Adrenal gland (tissue), 12 donors: ENCODE data around the gene VN1R5. TPM values are rescaled to one million over a fixed set of nuclear protein-coding genes. Genes with fewer than 3 reads are reported as not detected.

Experiments
- DNase-seq, 7 donors: peaks; one replicate each; pipeline ENCODE4 v3.0.0-alpha.2; 2019 to 2020
- H3K27ac ChIP-seq, 5 donors: fragments of 200-600 bp; sonication (generic) in 4 of 5; 1 replicate in 3 of 5; 2 replicates in 2 of 5; pipeline versions ENCODE4 v1.5.1 to v1.8.0; 2016 to 2020; ENCODE audit warnings: mild to moderate bottlenecking in 1 of 5
- H3K27me3 ChIP-seq: fragments of 200-600 bp; 2 replicates; pipeline ENCODE4 v1.8.0; 2021
- H3K36me3 ChIP-seq, 2 donors: fragments of 200-600 bp; replicated peaks in 1 of 2; 1 replicate in 1 of 2; 2 replicates in 1 of 2; pipeline versions ENCODE4 v1.5.1 to v1.8.0; 2018 to 2022
- H3K4me1 ChIP-seq, 2 donors: fragments of 200-600 bp; replicated peaks in 1 of 2; 1 replicate in 1 of 2; 2 replicates in 1 of 2; pipeline versions ENCODE4 v1.5.1 to v1.8.0; 2018 to 2021
- H3K4me3 ChIP-seq, 4 donors: fragments of 200-600 bp; sonication (generic) in 3 of 4; one replicate each; pipeline ENCODE4 v1.5.1; 2016 to 2018
- H3K9me3 ChIP-seq, 3 donors: fragments of 200-600 bp; sonication (generic) in 1 of 3; replicated peaks in 1 of 3; 1 replicate in 2 of 3; 2 replicates in 1 of 3; pipeline versions ENCODE4 v1.5.1 to v1.8.0; 2016 to 2021
- POLR2A ChIP-seq, 2 donors: fragments of 450-650 bp; IDR thresholded peaks; one replicate each; pipeline ENCODE4 v1.6.1; 2017; ENCODE audit warnings: antibody characterized with exemption in 2 of 2, mild to moderate bottlenecking in 2 of 2, moderate library complexity in 1 of 2
- WGBS, 4 donors: extraction: QIAGEN DNeasy Blood & Tissue Kit in 2 of 4; methylation state at CpG; one replicate each; pipeline versions ENCODE4 v1.1.5 to v1.1.7; 2013 to 2017; 5-methylcytosine and 5-hydroxymethylcytosine counted together
- intact Hi-C, 2 donors: fragments of 100-400 bp; cut with DNase I; formaldehyde crosslinking; loops; one replicate each; pipeline versions ENCODE4 v1.14.1 to v1.15.0; 2022 to 2023
- polyA plus RNA-seq, 3 donors: library from polyadenylated mRNA; stranded (reverse); fragments of 200-250 nt in 2 of 3; fragments of 350-450 nt in 1 of 3; fragmentation: Illumina TruSeq in 1 of 3; extraction: RNeasy Lipid Tissue Mini Kit (QIAGEN cat#74804) in 1 of 3; gene quantifications; one replicate each; pipeline ENCODE4 v1.2.3, GENCODE V29; 2013 to 2014
- total RNA-seq, 9 donors: library from RNA; depleted of rRNA in 4 of 9; stranded (reverse); fragments of >200 nt in 4 of 9; fragments of 120-200 nt in 1 of 9; fragmentation: NEBNext Ultra II Directional in 1 of 9; extraction: Animal tissue kit (Norgen Biotek cat#: 25700) in 1 of 9; gene quantifications; one replicate each; pipeline versions ENCODE4 v1.1.0 to v1.2.4, GENCODE V29; 2013 to 2023
- TF ChIP-seq, protein P1 (sequence below), 6 experiments: fragments of 450-650 bp in 4 of 6; fragments of 200-600 bp in 2 of 6; sonication (generic) in 1 of 6; IDR thresholded peaks; 1 replicate in 5 of 6; 2 replicates in 1 of 6; pipeline versions ENCODE4 v1.5.1 to v1.8.0; 2016 to 2021; ENCODE audit warnings: antibody characterized with exemption in 6 of 6, mild to moderate bottlenecking in 2 of 6, moderate library complexity in 1 of 6
- donor health status: healthy with polysubstance abuse.
- donor health status: Bipolar disorder and iron deficiency.
- donor health status: DM: yes; HTN: yes; CAD: no.
- donor health status: DM: no; HTN: no; CAD: no.
- donor health status: DM: no; HTN: no; CAD: no.
- donor health status: DM: yes; HTN: yes; CAD: no.

The VN1R5 gene
- total and polyA plus RNA-seq, 12 donors: not detected

DNA sequence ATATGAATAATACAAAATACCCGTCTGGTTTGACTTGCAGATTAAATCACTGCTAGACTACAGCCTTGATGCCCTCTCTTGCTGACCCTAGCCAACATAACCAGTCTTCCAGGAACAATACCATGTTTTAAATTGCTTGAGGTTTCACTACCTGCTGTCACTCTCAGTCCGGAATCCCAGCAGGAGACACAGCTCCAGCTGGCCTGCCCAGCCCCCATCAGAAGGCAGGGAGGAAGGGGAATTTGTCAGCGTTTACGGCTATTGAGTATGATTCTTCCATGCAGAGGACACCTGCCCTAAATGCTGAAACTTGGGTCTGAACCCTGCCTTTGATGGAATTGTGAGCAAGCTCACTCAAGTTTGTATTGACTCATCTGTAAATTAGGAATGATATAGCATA is 42.8 kb downstream of the VN1R5 start:
- intact Hi-C loops: no loop called here
- H3K4me3 ChIP-seq: no peak overlapping the region
- no peaks in the 10 kb centered on the region for H3K9me3 ChIP-seq
- H3K27me3 ChIP-seq: no peaks in the 10 kb centered on the region
- H3K36me3 ChIP-seq: peaks cover 0 to 3% of the 10 kb centered on the region in 2 donors
- no peak overlapping the region for H3K27ac ChIP-seq
- H3K4me1 ChIP-seq: no peaks in the 10 kb centered on the region
- DNase-seq: peak in 1 of 7 donors; percentile 6
- TF ChIP-seq POLR2A (IDR thresholded peaks at IDR 0.05): no peak
- TF ChIP-seq, protein P1, sequence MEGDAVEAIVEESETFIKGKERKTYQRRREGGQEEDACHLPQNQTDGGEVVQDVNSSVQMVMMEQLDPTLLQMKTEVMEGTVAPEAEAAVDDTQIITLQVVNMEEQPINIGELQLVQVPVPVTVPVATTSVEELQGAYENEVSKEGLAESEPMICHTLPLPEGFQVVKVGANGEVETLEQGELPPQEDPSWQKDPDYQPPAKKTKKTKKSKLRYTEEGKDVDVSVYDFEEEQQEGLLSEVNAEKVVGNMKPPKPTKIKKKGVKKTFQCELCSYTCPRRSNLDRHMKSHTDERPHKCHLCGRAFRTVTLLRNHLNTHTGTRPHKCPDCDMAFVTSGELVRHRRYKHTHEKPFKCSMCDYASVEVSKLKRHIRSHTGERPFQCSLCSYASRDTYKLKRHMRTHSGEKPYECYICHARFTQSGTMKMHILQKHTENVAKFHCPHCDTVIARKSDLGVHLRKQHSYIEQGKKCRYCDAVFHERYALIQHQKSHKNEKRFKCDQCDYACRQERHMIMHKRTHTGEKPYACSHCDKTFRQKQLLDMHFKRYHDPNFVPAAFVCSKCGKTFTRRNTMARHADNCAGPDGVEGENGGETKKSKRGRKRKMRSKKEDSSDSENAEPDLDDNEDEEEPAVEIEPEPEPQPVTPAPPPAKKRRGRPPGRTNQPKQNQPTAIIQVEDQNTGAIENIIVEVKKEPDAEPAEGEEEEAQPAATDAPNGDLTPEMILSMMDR (IDR thresholded peaks at IDR 0.05): no peak
- WGBS, 4 donors: 79 to 85% (median 82%) methylated on average over 4 of the region's 4 CpGs

GRCh38 chr1:247299723-247300381 is 44.0 kb downstream of the VN1R5 start:
- TF ChIP-seq POLR2A (IDR thresholded peaks at IDR 0.05): no peak
- TF ChIP-seq, protein P1 (IDR thresholded peaks at IDR 0.05): no peak
- intact Hi-C loops: no loop called here
- Histone ChIP-seq H3K4me3 (no peak overlapping the region), H3K9me3 (no peaks in the 10 kb centered on the region), H3K27ac (no peak overlapping the region), H3K4me1 (no peaks in the 10 kb centered on the region), H3K27me3 (no peaks in the 10 kb centered on the region), H3K36me3 (peaks cover 0 to 7% of the 10 kb centered on the region in 2 donors)
- WGBS, 4 donors: 92 to 97% (median 93%) methylated on average over 8 to 12 of the region's 12 CpGs
- no peak for DNase-seq

- intact Hi-C loops: no loop called here
- Histone ChIP-seq H3K4me1 (no peaks in the 10 kb centered on the region), H3K9me3 (no peaks in the 10 kb centered on the region), H3K4me3 (no peak overlapping the region), H3K36me3 (peaks cover 0 to 7% of the 10 kb centered on the region in 2 donors), H3K27ac (no peak overlapping the region), H3K27me3 (no peaks in the 10 kb centered on the region)
- TF ChIP-seq, protein P1 (IDR thresholded peaks at IDR 0.05): no peak
- no peak for TF ChIP-seq POLR2A (IDR thresholded peaks at IDR 0.05)
- DNase-seq: no peak
- WGBS, 4 donors: 98 to 99% (median 98%) methylated on average over 25 to 47 of the region's 47 CpGs
These were observed 44.8 kb downstream of the VN1R5 start for GRCh38 chr1:247300491-247301175.

GRCh38 chr1:247301176-247301540 is 45.3 kb downstream of the VN1R5 start:
- Histone ChIP-seq H3K4me3 (no peak overlapping the region), H3K36me3 (peaks cover 0 to 7% of the 10 kb centered on the region in 2 donors), H3K9me3 (no peaks in the 10 kb centered on the region), H3K4me1 (no peaks in the 10 kb centered on the region), H3K27me3 (no peaks in the 10 kb centered on the region), H3K27ac (no peak overlapping the region)
- no peak for DNase-seq
- intact Hi-C loops: no loop called here
- 95 to 99% (median 97%) methylated on average over 16 to 17 of the region's 17 CpGs for WGBS, 4 donors
- TF ChIP-seq, protein P1 (IDR thresholded peaks at IDR 0.05): no peak
- TF ChIP-seq POLR2A (IDR thresholded peaks at IDR 0.05): no peak
